SIG-M5 (cell line): ENCODE results near the gene AEBP2.
"Not testable (repeated sequence)": the region's sequence is repeated elsewhere in the genome, so short reads cannot be mapped to it uniquely, and the experiment has no call there.

Source experiments
- DNase-seq: peaks from one replicate; lab custom pipeline; 2025; lab: John Stamatoyannopoulos, UW

AEBP2 gene

DNA sequence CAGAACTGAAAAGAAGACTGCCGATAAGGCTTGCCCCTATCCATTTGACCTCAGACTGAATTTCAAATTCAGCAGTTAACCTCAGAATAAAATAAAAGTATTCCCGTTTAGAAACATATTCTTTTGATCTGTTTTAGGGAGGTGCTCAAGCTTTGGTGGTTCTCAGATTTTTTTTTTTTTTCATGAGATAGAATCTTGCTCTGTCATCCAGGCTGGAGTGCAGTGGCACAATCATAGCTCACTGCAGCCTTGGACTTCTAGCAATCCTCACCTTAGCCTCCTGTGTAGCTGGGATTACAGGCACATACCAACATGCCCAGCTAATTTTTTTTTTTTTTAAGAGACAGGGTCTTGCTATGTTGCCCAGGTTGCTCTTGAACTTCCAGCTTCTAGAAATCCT lies 15.5 kb downstream of the AEBP2 start:
- DNase-seq, result no peak

DNA sequence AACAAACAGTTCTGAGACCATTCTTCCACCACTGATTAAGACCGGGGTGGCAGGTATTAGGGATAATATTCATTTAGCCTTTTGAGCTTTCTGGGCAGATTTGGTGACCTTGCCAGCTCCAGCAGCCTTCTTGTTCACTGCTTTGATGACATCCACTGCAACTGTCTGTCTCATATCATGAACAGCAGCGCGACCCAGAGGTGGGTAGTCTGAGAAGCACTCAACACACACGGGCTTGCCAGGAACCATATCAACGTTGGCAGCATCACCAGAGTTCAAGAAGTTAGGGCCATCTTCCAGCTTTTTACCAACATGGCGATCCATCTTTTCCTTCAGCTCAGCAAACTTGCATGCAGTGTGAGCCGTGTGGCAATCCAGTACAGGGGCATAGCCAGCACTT lies 16.9 kb downstream of the AEBP2 start:
- DNase-seq, result no peak

- no peak for DNase-seq
Observed at GRCh38 chr12:19457561-19457960, 18.3 kb downstream of the AEBP2 start.

DNA sequence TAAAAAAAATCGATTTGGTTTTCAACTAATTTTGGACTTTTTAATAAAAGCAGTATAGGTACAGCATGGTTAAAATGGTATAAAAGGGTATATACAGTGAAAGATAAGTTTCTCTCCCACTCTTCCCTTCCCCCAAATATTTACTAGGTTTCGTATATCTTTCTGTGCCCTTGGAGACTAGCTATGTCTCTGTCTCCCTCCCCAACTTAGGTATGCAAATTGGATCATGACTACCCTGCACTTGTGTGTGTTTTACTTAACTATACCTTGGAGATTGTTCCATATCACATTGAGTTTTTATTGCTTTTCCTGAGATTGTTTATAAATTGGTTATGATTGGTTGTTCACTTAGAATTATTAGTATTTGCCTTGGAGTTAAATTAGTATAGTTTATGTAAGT lies 19.4 kb downstream of the AEBP2 start:
- no peak for DNase-seq

GRCh38 chr12:19461999-19462398 lies 22.7 kb downstream of the AEBP2 start:
- DNase-seq, result no peak

- no peak for DNase-seq
Observed at GRCh38 chr12:19462406-19462805, 23.1 kb downstream of the AEBP2 start.

DNA sequence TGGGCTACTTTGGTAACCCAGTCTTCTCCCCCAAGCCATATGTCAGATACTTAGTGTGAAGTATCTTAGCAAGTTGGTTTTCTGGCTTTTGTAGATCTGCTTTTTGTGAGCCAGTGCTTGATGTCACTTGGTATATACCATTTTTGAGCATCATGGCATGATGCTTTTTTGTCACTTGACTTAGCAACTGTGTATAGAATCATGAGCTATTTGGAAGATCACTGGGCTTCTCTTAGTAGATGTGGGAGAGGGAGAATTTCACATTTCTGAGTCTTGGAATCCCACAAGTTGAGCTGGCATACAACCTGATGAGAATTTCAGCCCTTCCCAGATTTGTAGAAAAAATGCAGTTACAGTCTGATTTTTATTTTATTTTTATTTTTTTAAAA lies 24.9 kb downstream of the AEBP2 start:
- DNase-seq, result no peak

- DNase-seq, result no peak
Observed at GRCh38 chr12:19465711-19466110, 26.4 kb downstream of the AEBP2 start.

- DNase-seq, result no peak
Observed at GRCh38 chr12:19474147-19474546, 34.9 kb downstream of the AEBP2 start.

DNA sequence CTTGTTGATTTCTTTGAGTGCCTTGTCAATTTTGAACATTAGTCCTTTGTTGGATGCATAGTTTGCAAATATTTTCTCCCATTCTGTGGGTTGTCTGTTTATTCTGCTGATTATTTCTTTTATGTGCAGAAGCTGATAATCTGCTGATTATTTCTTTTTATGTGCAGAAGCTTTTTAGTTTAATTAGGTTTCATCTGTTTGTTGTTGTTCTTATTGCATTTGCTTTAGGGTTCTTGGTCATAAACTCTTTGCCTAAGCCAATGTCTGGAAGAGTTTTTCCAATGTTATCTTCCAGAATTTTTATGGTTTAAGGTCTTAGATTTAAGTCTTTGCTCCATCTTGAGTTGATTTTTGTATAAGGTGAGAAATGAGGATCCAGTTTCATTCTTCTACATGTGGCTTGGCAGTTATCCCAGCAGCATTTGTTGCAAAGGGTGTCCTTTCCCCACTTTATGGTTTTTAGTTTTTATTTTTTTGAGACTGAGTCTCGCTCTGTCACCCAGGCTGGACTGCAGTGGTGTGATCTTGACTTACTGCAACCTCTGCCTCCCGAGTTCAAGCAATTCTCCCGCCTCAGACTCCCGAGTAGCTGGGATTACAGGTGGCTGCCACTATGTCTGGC lies 36.7 kb downstream of the AEBP2 start:
- DNase-seq, result not testable (repeated sequence)

DNA sequence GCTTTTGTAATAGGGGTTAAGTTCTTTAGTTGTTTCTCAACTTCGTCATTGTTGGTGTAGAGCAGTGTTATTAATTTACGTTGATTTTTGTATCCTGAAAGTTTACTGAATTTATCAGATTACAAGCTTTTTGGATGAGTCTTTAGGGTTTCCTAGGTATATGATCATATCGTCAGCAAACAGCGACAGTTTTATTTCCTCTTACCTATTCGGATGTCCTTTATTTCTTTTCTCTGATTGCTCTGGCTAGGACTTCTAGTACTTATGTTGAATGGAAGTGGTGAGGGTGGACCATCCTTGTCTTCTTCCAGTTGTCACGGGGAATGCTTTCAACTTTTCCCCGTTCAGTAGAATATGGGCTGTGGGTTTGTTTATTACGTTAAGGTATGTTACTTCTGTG lies 37.8 kb downstream of the AEBP2 start:
- no peak for DNase-seq

- no peak for DNase-seq
Observed at GRCh38 chr12:19480459-19480858, 41.2 kb downstream of the AEBP2 start.

- no peak for DNase-seq
Observed at GRCh38 chr12:19482036-19482435, 42.7 kb downstream of the AEBP2 start.

GRCh38 chr12:19482551-19483109 lies 43.3 kb downstream of the AEBP2 start:
- DNase-seq, result no peak

DNA sequence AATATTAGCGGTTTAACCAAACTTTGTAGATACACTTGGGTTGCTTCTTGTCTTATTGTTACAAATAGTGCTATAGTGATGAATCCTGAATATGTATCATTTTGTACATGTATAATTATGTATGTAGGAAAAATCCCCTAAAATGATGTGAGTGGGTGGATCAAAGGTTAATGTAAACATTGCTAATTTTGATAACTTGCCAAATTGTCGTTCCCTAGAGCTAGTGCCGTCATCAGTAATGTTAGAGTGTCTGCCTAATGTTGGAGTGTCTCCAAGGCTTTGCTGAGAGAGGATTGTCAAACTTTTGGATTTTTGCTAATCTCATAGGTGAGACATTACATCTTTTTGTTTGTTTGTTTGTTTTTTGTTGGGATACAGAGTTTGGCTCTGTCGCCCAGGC lies 44.4 kb downstream of the AEBP2 start:
- DNase-seq, result no peak

DNA sequence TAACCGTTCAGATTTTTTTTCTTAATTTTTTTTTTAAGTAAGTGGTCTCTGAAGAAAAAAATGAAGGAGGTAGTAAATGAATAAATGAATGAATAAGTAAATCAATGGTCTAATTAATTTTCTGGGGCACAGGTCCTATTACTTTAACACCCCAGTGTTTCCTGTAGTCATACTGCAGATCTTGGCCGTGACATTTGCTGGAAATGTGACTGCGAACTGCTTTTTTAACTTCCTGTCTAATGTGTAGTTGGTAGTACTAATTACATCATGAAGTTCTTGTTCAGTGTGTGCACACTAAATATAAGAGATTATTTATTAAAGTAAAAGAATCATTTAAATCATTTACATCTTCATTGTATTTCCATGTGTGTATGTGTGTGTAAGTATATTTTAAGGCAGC lies 45.4 kb downstream of the AEBP2 start:
- DNase-seq, result no peak

- no peak for DNase-seq
Observed at GRCh38 chr12:19485240-19485639, 45.9 kb downstream of the AEBP2 start.

GRCh38 chr12:19489168-19489567 lies 49.9 kb downstream of the AEBP2 start:
- DNase-seq, result no peak

GRCh38 chr12:19490908-19491307 lies 51.6 kb downstream of the AEBP2 start:
- no peak for DNase-seq

DNA sequence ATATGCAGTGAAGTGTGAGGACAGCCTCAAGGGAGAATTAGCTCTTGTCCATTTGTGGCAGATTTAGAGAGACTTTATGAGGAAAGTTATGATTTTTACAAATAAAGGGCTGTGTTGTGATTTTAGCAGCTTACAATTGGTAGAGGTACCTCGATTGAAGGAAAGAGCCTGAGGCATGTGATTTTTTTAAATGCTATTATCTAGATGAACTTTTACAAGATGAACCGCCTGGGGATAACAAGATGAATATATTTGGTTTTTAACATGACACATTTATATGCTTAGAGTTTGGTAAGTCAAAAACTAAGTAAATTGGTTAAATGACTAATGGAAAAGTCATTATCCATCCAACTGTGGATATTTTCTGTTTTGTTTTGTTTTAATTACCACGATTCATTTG lies 52.6 kb downstream of the AEBP2 start:
- no peak for DNase-seq

GRCh38 chr12:19496219-19496878 lies 57.1 kb downstream of the AEBP2 start:
- DNase-seq, result no peak

- DNase-seq, result no peak
Observed at GRCh38 chr12:19498099-19498498, 58.8 kb downstream of the AEBP2 start.

- no peak for DNase-seq
Observed at GRCh38 chr12:19499030-19499429, 59.7 kb downstream of the AEBP2 start.

- DNase-seq, result no peak
Observed at GRCh38 chr12:19506497-19506896, 67.2 kb downstream of the AEBP2 start.
